Measurements from ENCODE around the gene YIPF3. TPM values are rescaled to one million over a fixed set of nuclear protein-coding genes. Genes with fewer than 3 reads are reported as not detected.

Gene YIPF3
- polyA plus RNA-seq, 1 of the 3 experiments (the other 2 are of a cell fraction) = 219 TPM

DNA sequence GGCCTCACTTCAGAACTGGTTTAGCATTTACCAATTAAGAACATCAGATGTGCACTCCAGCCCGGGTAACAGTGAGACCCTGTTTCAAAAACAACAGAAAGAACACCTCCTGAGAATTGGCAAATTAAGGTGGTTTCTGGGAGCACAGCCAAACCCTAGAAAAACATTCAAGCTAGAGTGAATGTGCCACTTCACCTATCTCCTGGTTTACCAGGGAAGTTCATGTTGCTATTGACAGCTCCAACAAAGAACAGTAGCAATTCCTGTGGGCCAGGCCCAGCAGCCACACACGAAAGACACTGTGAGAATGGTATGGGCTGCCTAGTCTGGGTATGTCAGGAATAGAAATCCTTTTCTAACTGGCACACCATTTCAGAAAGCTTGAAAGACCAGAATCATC lies 5.1 kb upstream of the YIPF3 start:
- peaks cover 6% of the 10 kb centered on the region for H3F3A ChIP-seq (replicated peaks; ENCODE audit: insufficient read depth)
- H3K9me2 ChIP-seq = no peaks in the 10 kb centered on the region
- no peak overlapping the region for H3K4me3 ChIP-seq (ENCODE audit: low read depth in 2 of 2, low read length in 1 of 2)
- WGBS (ENCODE audit: low lambda C conversion rate) = 71% methylated on average over 1 of the region's 2 CpGs
- H3K79me2 ChIP-seq (ENCODE audit: insufficient read depth) = peaks cover 33% of the 10 kb centered on the region
- peaks cover 0 to 9% of the 10 kb centered on the region in 2 experiments; a peak in 1 of 4 replicates for H3K4me1 ChIP-seq (ENCODE audit: control insufficient read depth in 1 of 2, insufficient read depth in 2 of 2, low read depth in 1 of 2, low read length in 1 of 2)
- TF ChIP-seq, protein P1, sequence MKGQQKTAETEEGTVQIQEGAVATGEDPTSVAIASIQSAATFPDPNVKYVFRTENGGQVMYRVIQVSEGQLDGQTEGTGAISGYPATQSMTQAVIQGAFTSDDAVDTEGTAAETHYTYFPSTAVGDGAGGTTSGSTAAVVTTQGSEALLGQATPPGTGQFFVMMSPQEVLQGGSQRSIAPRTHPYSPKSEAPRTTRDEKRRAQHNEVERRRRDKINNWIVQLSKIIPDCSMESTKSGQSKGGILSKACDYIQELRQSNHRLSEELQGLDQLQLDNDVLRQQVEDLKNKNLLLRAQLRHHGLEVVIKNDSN (IDR thresholded peaks at IDR 0.05; ENCODE audit: borderline replicate concordance, low read depth) = no peak
- TF ChIP-seq TEAD4 (IDR thresholded peaks at IDR 0.05; ENCODE audit: borderline replicate concordance, insufficient read depth) = no peak
- no peak for TF ChIP-seq EZH2phosphoT487 (IDR thresholded peaks at IDR 0.05; ENCODE audit: borderline replicate concordance, low read depth)
- TF ChIP-seq, protein P2, sequence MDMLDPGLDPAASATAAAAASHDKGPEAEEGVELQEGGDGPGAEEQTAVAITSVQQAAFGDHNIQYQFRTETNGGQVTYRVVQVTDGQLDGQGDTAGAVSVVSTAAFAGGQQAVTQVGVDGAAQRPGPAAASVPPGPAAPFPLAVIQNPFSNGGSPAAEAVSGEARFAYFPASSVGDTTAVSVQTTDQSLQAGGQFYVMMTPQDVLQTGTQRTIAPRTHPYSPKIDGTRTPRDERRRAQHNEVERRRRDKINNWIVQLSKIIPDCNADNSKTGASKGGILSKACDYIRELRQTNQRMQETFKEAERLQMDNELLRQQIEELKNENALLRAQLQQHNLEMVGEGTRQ (IDR thresholded peaks at IDR 0.05; ENCODE audit: borderline replicate concordance, low read depth, low read length) = no peak
- no peak for TF ChIP-seq RFX5 (IDR thresholded peaks at IDR 0.05; ENCODE audit: low read length)
- TF ChIP-seq TAF1 (IDR thresholded peaks at IDR 0.05; ENCODE audit: borderline replicate concordance, low read depth, low read length) = no peak
- TF ChIP-seq POLR2AphosphoS5 (IDR thresholded peaks at IDR 0.05; ENCODE audit: low read depth, low read length) = no peak; the same call in 1 of the 2 replicates
- no peak for TF ChIP-seq RAD21 (IDR thresholded peaks at IDR 0.05; ENCODE audit: low read length)
- TF ChIP-seq TCF12 (IDR thresholded peaks at IDR 0.05) = no peak
- TF ChIP-seq NFIC (IDR thresholded peaks at IDR 0.05; ENCODE audit: borderline replicate concordance) = no peak
- peaks cover 68 to 73% of the 10 kb centered on the region in 2 experiments for H3K36me3 ChIP-seq (replicated peaks in 1 of 2; ENCODE audit: control insufficient read depth in 1 of 2, insufficient read depth in 2 of 2, low read length in 1 of 2)
- H4K20me1 ChIP-seq (ENCODE audit: insufficient read depth) = no peaks in the 10 kb centered on the region
- POLR2A ChIA-PET = no interaction called here
- no peak overlapping the region for H2AFZ ChIP-seq (ENCODE audit: low read depth)
- CTCF ChIA-PET = interaction anchor here (1.0 kb wide), 1 partner anchor 15 kb away, joined by 5 read pairs; no protein-coding TSS in a partner anchor
- DNase-seq = no peak
- H3K9me3 ChIP-seq = no peaks in the 10 kb centered on the region
- H3K27me3 ChIP-seq (ENCODE audit: insufficient read depth) = no peaks in the 10 kb centered on the region
- H3K9ac ChIP-seq = no peak overlapping the region
- H3K4me2 ChIP-seq = no peak overlapping the region
- H3K27ac ChIP-seq (ENCODE audit: low read depth in 2 of 2, low read length in 1 of 2) = no peak overlapping the region

DNA sequence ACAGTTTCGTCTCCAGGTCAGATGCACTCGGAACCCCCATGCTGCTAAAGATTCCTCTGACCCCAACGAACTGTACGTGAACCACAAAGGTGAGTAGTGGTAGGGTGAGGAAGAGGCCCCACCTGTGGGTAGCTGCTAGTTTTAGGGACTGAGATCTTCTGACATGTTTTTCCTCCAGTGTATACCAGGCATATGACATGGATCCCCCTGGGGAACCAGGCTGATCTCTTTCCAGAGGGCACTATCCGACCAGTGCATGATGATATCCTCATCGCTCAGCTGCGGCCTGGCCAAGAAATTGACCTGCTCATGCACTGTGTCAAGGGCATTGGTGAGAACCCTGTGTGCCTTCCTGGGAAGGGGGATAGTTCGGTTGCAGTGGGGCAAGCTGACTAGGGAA lies 3.4 kb upstream of the YIPF3 start:
- H3K27me3 ChIP-seq (ENCODE audit: insufficient read depth) = no peaks in the 10 kb centered on the region
- 98% methylated on average over 8 of the region's 8 CpGs for WGBS (ENCODE audit: low lambda C conversion rate)
- no peak for TF ChIP-seq RFX5 (IDR thresholded peaks at IDR 0.05; ENCODE audit: low read length)
- TF ChIP-seq, protein P1 (IDR thresholded peaks at IDR 0.05; ENCODE audit: borderline replicate concordance, low read depth) = no peak
- no peak for TF ChIP-seq GABPA (IDR thresholded peaks at IDR 0.05; ENCODE audit: low read depth)
- no peak for TF ChIP-seq EP300 (IDR thresholded peaks at IDR 0.05; ENCODE audit: borderline replicate concordance in 1 of 2, low read depth in 1 of 2, low read length in 1 of 2)
- no peak for TF ChIP-seq CTCF (IDR thresholded peaks at IDR 0.05)
- no peak for TF ChIP-seq RAD21 (IDR thresholded peaks at IDR 0.05; ENCODE audit: low read length)
- TF ChIP-seq YY1 (IDR thresholded peaks at IDR 0.05; ENCODE audit: low read depth) = no peak
- TF ChIP-seq FOXM1 (IDR thresholded peaks at IDR 0.05; ENCODE audit: low read depth) = no peak
- no peak for TF ChIP-seq FOXJ3 (CRISPR knock-in tag; IDR thresholded peaks at IDR 0.05)
- H3K9me2 ChIP-seq = no peaks in the 10 kb centered on the region
- DNase-seq = no peak
- no peak overlapping the region for H3K4me2 ChIP-seq
- H3K4me1 ChIP-seq (ENCODE audit: control insufficient read depth in 1 of 2, insufficient read depth in 2 of 2, low read depth in 1 of 2, low read length in 1 of 2) = peaks cover 8 to 18% of the 10 kb centered on the region in 2 experiments
- ChIA-PET POLR2A (no interaction called here), CTCF (interaction anchor here (1.2 to 1.4 kb wide), 3 partner anchors 11 to 63 kb away, joined by 3 to 5 read pairs (median 5); partner anchors contain the start of gene LRRC73)
- no peak overlapping the region for H3K9ac ChIP-seq
- no peak overlapping the region for H3K27ac ChIP-seq (ENCODE audit: low read depth in 2 of 2, low read length in 1 of 2)
- 0 out of 2 replicates have a peak, but pooled peaks cover 4% of the 10 kb centered on the region for H4K20me1 ChIP-seq (ENCODE audit: insufficient read depth)
- peaks cover 56 to 65% of the 10 kb centered on the region in 2 experiments for H3K36me3 ChIP-seq (replicated peaks in 1 of 2; ENCODE audit: control insufficient read depth in 1 of 2, insufficient read depth in 2 of 2, low read length in 1 of 2)
- no peaks in the 10 kb centered on the region for H3K9me3 ChIP-seq
- peaks cover 6% of the 10 kb centered on the region for H3F3A ChIP-seq (replicated peaks; ENCODE audit: insufficient read depth)
- H3K4me3 ChIP-seq (ENCODE audit: low read depth in 2 of 2, low read length in 1 of 2) = no peak overlapping the region
- no peak overlapping the region for H2AFZ ChIP-seq (ENCODE audit: low read depth)
- peaks cover 50% of the 10 kb centered on the region for H3K79me2 ChIP-seq (ENCODE audit: insufficient read depth)

All from SK-N-SH (cell line).